ENCODE measurements around the gene METAP1.

DNA sequence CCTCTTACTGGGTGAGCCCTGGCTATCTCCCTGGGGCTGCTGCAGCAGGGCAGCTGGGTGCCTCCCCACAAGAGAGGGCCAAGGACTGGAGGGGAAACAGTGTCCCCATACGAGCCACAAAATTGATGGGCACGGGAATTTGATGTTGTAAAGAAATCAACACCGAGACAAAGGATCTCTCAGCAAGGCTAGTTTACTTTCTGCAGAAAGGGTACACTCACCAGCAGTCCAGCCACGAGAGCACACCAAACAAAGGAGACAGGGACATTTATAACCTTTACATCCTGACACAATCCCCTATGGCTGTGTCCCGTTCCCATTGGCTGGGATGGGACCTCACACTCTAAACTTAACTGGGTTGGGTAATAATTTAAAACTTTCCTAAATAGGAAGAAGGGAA lies 25.9 kb downstream of the METAP1 start:
- TF ChIP-seq ZNF8 (CRISPR knock-in tag; IDR thresholded peaks at IDR 0.05) (no peak), GLIS3 (CRISPR knock-in tag; IDR thresholded peaks at IDR 0.05) (no peak), PATZ1 (CRISPR knock-in tag; IDR thresholded peaks at IDR 0.05; ENCODE audit: borderline replicate concordance) (no peak), ZC3H10 (CRISPR knock-in tag; IDR thresholded peaks at IDR 0.05) (no peak), RARB (CRISPR knock-in tag; IDR thresholded peaks at IDR 0.05) (no peak), PPARA (CRISPR knock-in tag; IDR thresholded peaks at IDR 0.05; ENCODE audit: borderline replicate concordance) (no peak), ZFP30 (CRISPR knock-in tag; IDR thresholded peaks at IDR 0.05) (no peak)

Data from SK-N-SH treated with all-trans-retinoic acid at 6 μM for 48 hours (cell line).